H1 (cell line): ENCODE data around the gene TSPAN9. TPM values are rescaled to one million over a fixed set of nuclear protein-coding genes. Genes with fewer than 3 reads are reported as not detected.

Experiments used
- CTCF ChIP-seq, 3 experiments: IDR thresholded peaks; 1 replicate in 2 of 3; 2 replicates in 1 of 3; pipeline versions ENCODE4 v1.5.1 to v1.6.1; 2011; ENCODE audit warnings: low read length in 3 of 3, mild to moderate bottlenecking in 3 of 3, inconsistent platforms in 2 of 3, low read depth in 1 of 3, moderate library complexity in 1 of 3; ENCODE audit not compliant: insufficient read depth in 1 of 3; ENCODE audit errors: control extremely low read depth in 1 of 3
- TCF12 ChIP-seq: IDR thresholded peaks from 2 replicates; pipeline ENCODE4 v1.6.1; 2011; ENCODE audit warnings: low read depth, mild to moderate bottlenecking, low read length
- polyA plus RNA-seq, 7 experiments: library from polyadenylated mRNA; depleted of rRNA in 3 of 7; stranded (reverse) in 5 of 7; unstranded in 2 of 7; fragments of >200 nt in 5 of 7; fragments of 200-250 nt in 2 of 7; gene quantifications; 1 replicate in 5 of 7; 2 replicates in 1 of 7; 4 replicates in 1 of 7; pipeline versions ENCODE4 v1.2.1 to v1.2.3, GENCODE V29; 2011 to 2013; ENCODE audit warnings: missing spikeins in 2 of 7, mixed read lengths in 2 of 7
- total RNA-seq: library from RNA; stranded (reverse); fragmentation: NEBNext Ultra II Directional; extraction: Animal tissue kit (Norgen Biotek cat#: 25700); gene quantifications from 2 replicates; pipeline ENCODE4 v1.2.1, GENCODE V29; 2021

The TSPAN9 gene
- total and polyA plus RNA-seq, 2 of the 8 experiments (the other 6 are each of a cell fraction or from before 2014, with no cell fraction given) = 11.5 to 29.1 TPM

GRCh38 chr12:3086211-3086610, 9.0 kb downstream of the TSPAN9 start (continued):
- no peak for TF ChIP-seq CTCF (IDR thresholded peaks at IDR 0.05; ENCODE audit: control extremely low read depth in 1 of 3, insufficient read depth in 1 of 3, low read depth in 1 of 3, low read length in 3 of 3)
- TF ChIP-seq TCF12 = no peak
